ENCODE measurements around the gene PLPP7.

GRCh38 chr9:131296460-131296859, 6.9 kb downstream of the PLPP7 start:
- TF ChIP-seq, protein P1, sequence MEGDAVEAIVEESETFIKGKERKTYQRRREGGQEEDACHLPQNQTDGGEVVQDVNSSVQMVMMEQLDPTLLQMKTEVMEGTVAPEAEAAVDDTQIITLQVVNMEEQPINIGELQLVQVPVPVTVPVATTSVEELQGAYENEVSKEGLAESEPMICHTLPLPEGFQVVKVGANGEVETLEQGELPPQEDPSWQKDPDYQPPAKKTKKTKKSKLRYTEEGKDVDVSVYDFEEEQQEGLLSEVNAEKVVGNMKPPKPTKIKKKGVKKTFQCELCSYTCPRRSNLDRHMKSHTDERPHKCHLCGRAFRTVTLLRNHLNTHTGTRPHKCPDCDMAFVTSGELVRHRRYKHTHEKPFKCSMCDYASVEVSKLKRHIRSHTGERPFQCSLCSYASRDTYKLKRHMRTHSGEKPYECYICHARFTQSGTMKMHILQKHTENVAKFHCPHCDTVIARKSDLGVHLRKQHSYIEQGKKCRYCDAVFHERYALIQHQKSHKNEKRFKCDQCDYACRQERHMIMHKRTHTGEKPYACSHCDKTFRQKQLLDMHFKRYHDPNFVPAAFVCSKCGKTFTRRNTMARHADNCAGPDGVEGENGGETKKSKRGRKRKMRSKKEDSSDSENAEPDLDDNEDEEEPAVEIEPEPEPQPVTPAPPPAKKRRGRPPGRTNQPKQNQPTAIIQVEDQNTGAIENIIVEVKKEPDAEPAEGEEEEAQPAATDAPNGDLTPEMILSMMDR (IDR thresholded peaks at IDR 0.05) = no peak
- TF ChIP-seq POLR2A (IDR thresholded peaks at IDR 0.05) = no peak

Measured in heart left ventricle (tissue), 13 donors.